Thymus (tissue), 11 donors: ENCODE data around the gene R3HDM4. TPM values are rescaled to one million over a fixed set of nuclear protein-coding genes. Genes with fewer than 3 reads are reported as not detected.
A peak's percentile ranks its signal among the peaks of the same experiment; 100 is the strongest.

Experiments
- DNase-seq, 9 donors: peaks; one replicate each; pipeline ENCODE4 v3.0.0-alpha.2; 2013; ENCODE audit warnings: low spot score in 9 of 9, low read depth in 6 of 9, missing footprints in 1 of 9
- H3K27ac ChIP-seq, 2 donors: one replicate each; pipeline ENCODE4 v1.5.1; 2013; ENCODE audit warnings: control low read depth in 1 of 2, low read depth in 1 of 2, low read length in 1 of 2, mild to moderate bottlenecking in 1 of 2, moderate library complexity in 1 of 2
- H3K27me3 ChIP-seq, 2 donors: one replicate each; pipeline ENCODE4 v1.5.1; 2013; ENCODE audit warnings: low read length in 1 of 2; ENCODE audit not compliant: control insufficient read depth in 2 of 2, insufficient read depth in 1 of 2
- H3K36me3 ChIP-seq, 2 donors: one replicate each; pipeline ENCODE4 v1.5.1; 2013; ENCODE audit warnings: low read length in 1 of 2, mild to moderate bottlenecking in 1 of 2, moderate library complexity in 1 of 2; ENCODE audit not compliant: control insufficient read depth in 2 of 2, insufficient read depth in 2 of 2
- H3K4me1 ChIP-seq, 2 donors: one replicate each; pipeline ENCODE4 v1.5.1; 2013; ENCODE audit warnings: low read length in 2 of 2; ENCODE audit not compliant: control insufficient read depth in 2 of 2, insufficient read depth in 2 of 2
- H3K4me3 ChIP-seq, 2 donors: one replicate each; pipeline ENCODE4 v1.5.1; 2013; ENCODE audit warnings: low read length in 2 of 2, control low read depth in 1 of 2, mild to moderate bottlenecking in 1 of 2
- H3K9me3 ChIP-seq, 2 donors: one replicate each; pipeline ENCODE4 v1.5.1; 2013; ENCODE audit warnings: low read length in 1 of 2, mild to moderate bottlenecking in 1 of 2; ENCODE audit not compliant: control insufficient read depth in 2 of 2, insufficient read depth in 1 of 2
- WGBS: extraction: QIAGEN DNeasy Blood & Tissue Kit; methylation state at CpG from one replicate; pipeline ENCODE4 v1.1.7; 2013; 5-methylcytosine and 5-hydroxymethylcytosine counted together
- polyA plus RNA-seq: library from polyadenylated mRNA; stranded (reverse); fragments of 200-250 nt; gene quantifications from one replicate; pipeline ENCODE4 v1.2.3, GENCODE V29; 2013
- total RNA-seq: library from RNA; stranded (reverse); fragments of 120-200 nt; gene quantifications from one replicate; pipeline ENCODE4 v1.2.4, GENCODE V29; 2013
- donor health status: healthy.

Gene R3HDM4
- total and polyA plus RNA-seq, 2 donors = 25.7 to 102 TPM

- Histone ChIP-seq H3K9me3 (no peaks in the 10 kb centered on the region), H3K27me3 (peaks cover 0 to 19% of the 10 kb centered on the region in 2 donors), H3K4me3 (peak overlapping the region; percentile 91 to 95), H3K36me3 (peaks cover 7 to 24% of the 10 kb centered on the region in 2 donors), H3K4me1 (peaks cover 7 to 29% of the 10 kb centered on the region in 2 donors), H3K27ac (no peak overlapping the region)
- 35% methylated on average over 15 of the region's 15 CpGs for WGBS
- no peak for DNase-seq
Measured at GRCh38 chr19:927351-927779, 14.3 kb upstream of the R3HDM4 start.

GRCh38 chr19:926589-927350 is 13.8 kb upstream of the R3HDM4 start:
- Histone ChIP-seq H3K4me1 (peaks cover 3 to 24% of the 10 kb centered on the region in 2 donors), H3K27ac (peak overlapping the region; percentile 5 to 53), H3K4me3 (peak overlapping the region; percentile 91 to 95), H3K36me3 (peaks cover 6 to 18% of the 10 kb centered on the region in 2 donors), H3K27me3 (peaks cover 0 to 19% of the 10 kb centered on the region in 2 donors), H3K9me3 (no peaks in the 10 kb centered on the region)
- 2% methylated on average over 52 of the region's 52 CpGs for WGBS
- DNase-seq = peak in 3 of 9 donors; percentile 43 to 65 (median 52)

GRCh38 chr19:926323-926588 is 13.2 kb upstream of the R3HDM4 start:
- H3K4me1 ChIP-seq = peaks cover 3 to 27% of the 10 kb centered on the region in 2 donors

GRCh38 chr19:925526-926322 is 12.7 kb upstream of the R3HDM4 start, which contains the start of gene ARID3A:
Gene ARID3A (plus strand): TSS chr19:926035. CDS start chr19:929529, 3,494 bp downstream.
- peak in 6 of 9 donors; percentile 67 to 92 (median 80) for DNase-seq
- Histone ChIP-seq H3K9me3 (no peaks in the 10 kb centered on the region), H3K4me3 (peak within 1 kb of the TSS; percentile 91 to 95), H3K27me3 (peaks cover 8 to 27% of the 10 kb centered on the region in 2 donors), H3K27ac (peak within 1 kb of the TSS; percentile 57 to 85), H3K4me1 (peaks cover 3 to 31% of the 10 kb centered on the region in 2 donors), H3K36me3 (peaks cover 4 to 14% of the 10 kb centered on the region in 2 donors)
- WGBS = under 1% methylated on average over 97 of the region's 97 CpGs

More at GRCh38 chr19:926323-926588, 13.2 kb upstream of the R3HDM4 start:
- no peak for DNase-seq
- Histone ChIP-seq H3K27ac (peak overlapping the region; percentile 52 to 53), H3K9me3 (no peaks in the 10 kb centered on the region), H3K27me3 (peaks cover 2 to 22% of the 10 kb centered on the region in 2 donors), H3K4me3 (peak overlapping the region; percentile 91 to 95), H3K36me3 (peaks cover 4 to 18% of the 10 kb centered on the region in 2 donors)
- 1% methylated on average over 21 of the region's 21 CpGs for WGBS

- Histone ChIP-seq H3K27me3 (peaks cover 14 to 34% of the 10 kb centered on the region in 2 donors), H3K4me3 (peak overlapping the region; percentile 57 to 95), H3K27ac (peak overlapping the region; percentile 57 to 85), H3K36me3 (peaks cover 2 to 12% of the 10 kb centered on the region in 2 donors), H3K9me3 (no peaks in the 10 kb centered on the region), H3K4me1 (peaks cover 10 to 36% of the 10 kb centered on the region in 2 donors)
- DNase-seq = peak in 3 of 9 donors; percentile 41 to 89 (median 76)
- WGBS = under 1% methylated on average over 39 of the region's 39 CpGs
Measured at GRCh38 chr19:925087-925525, 12.1 kb upstream of the R3HDM4 start.

GRCh38 chr19:924553-925086 is 11.6 kb upstream of the R3HDM4 start:
- H3K4me3 ChIP-seq = peak overlapping the region; percentile 57 to 95
- WGBS = 17% methylated on average over 31 of the region's 31 CpGs
- no peak for DNase-seq
- H3K27me3 ChIP-seq = peaks cover 19 to 38% of the 10 kb centered on the region in 2 donors
- peaks cover 13 to 41% of the 10 kb centered on the region in 2 donors for H3K4me1 ChIP-seq
- H3K9me3 ChIP-seq = no peaks in the 10 kb centered on the region
- H3K36me3 ChIP-seq = peaks cover 2 to 8% of the 10 kb centered on the region in 2 donors
- H3K27ac ChIP-seq = no peak overlapping the region

- no peak overlapping the region for H3K27ac ChIP-seq
- 2% methylated on average over 84 of the region's 84 CpGs for WGBS
- H3K4me3 ChIP-seq = peak overlapping the region; percentile 9 to 49
- peak in 3 of 9 donors; percentile 64 to 76 (median 71) for DNase-seq
- H3K4me1 ChIP-seq = peaks cover 16 to 48% of the 10 kb centered on the region in 2 donors
- H3K9me3 ChIP-seq = peaks cover 0 to 7% of the 10 kb centered on the region in 2 donors
- H3K27me3 ChIP-seq = peaks cover 52 to 80% of the 10 kb centered on the region in 2 donors
- no peaks in the 10 kb centered on the region for H3K36me3 ChIP-seq
Measured at GRCh38 chr19:920051-920864, 7.2 kb upstream of the R3HDM4 start.
